ENCODE results near the gene PLA1A.

DNA sequence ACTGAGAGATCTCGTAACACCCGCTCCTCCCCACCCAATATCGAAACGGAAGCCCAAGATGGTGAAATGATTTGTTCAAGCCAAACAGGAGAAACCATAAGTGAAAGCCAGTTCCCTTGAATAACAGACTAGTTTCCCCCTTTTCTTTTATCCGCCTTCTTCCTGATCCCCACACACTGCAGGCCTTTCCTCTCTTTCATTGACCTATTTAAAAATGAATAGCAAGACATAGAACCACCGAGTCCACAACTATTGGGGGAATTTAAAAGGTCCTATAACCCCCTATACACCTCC is 79.9 kb downstream of the PLA1A start:
- TF ChIP-seq POLR2A (IDR thresholded peaks at IDR 0.05): no peak
- TF ChIP-seq, protein P1, sequence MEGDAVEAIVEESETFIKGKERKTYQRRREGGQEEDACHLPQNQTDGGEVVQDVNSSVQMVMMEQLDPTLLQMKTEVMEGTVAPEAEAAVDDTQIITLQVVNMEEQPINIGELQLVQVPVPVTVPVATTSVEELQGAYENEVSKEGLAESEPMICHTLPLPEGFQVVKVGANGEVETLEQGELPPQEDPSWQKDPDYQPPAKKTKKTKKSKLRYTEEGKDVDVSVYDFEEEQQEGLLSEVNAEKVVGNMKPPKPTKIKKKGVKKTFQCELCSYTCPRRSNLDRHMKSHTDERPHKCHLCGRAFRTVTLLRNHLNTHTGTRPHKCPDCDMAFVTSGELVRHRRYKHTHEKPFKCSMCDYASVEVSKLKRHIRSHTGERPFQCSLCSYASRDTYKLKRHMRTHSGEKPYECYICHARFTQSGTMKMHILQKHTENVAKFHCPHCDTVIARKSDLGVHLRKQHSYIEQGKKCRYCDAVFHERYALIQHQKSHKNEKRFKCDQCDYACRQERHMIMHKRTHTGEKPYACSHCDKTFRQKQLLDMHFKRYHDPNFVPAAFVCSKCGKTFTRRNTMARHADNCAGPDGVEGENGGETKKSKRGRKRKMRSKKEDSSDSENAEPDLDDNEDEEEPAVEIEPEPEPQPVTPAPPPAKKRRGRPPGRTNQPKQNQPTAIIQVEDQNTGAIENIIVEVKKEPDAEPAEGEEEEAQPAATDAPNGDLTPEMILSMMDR (IDR thresholded peaks at IDR 0.05): no peak

All from Peyer's patch (tissue), 4 donors.